HG02798 (cell line): ENCODE results near the gene ZBED1.
"Not testable (repeated sequence)": the region's sequence is repeated elsewhere in the genome, so short reads cannot be mapped to it uniquely, and the experiment has no call there.

ENCODE experiments used
- ATAC-seq: cut with Tn5 transposase; IDR thresholded peaks from one replicate; pipeline ENCODE4 v1.9.1; 2021; ENCODE audit warnings: mild to moderate bottlenecking; ENCODE audit not compliant: unreplicated experiment, poor library complexity

The ZBED1 gene

GRCh38 chrX:2460821-2461710 lies 39.7 kb downstream of the ZBED1 start:
- not testable (repeated sequence) for ATAC-seq

GRCh38 chrX:2460048-2460447 lies 40.7 kb downstream of the ZBED1 start:
- ATAC-seq = not testable (repeated sequence)

- ATAC-seq = no peak
Observed at GRCh38 chrX:2458309-2458708, 42.5 kb downstream of the ZBED1 start.

GRCh38 chrX:2457289-2458133 lies 43.3 kb downstream of the ZBED1 start:
- ATAC-seq = no peak

- ATAC-seq = not testable (repeated sequence)
Observed at GRCh38 chrX:2456091-2456490, 44.7 kb downstream of the ZBED1 start.

GRCh38 chrX:2454620-2455019 lies 46.2 kb downstream of the ZBED1 start:
- not testable (repeated sequence) for ATAC-seq

GRCh38 chrX:2452799-2453198 lies 48.0 kb downstream of the ZBED1 start:
- no peak for ATAC-seq

GRCh38 chrX:2452317-2452784 lies 48.4 kb downstream of the ZBED1 start:
- no peak for ATAC-seq

GRCh38 chrX:2451501-2452316 lies 49.1 kb downstream of the ZBED1 start:
- ATAC-seq = no peak

GRCh38 chrX:2450681-2451080 lies 50.1 kb downstream of the ZBED1 start:
- ATAC-seq = no peak

- ATAC-seq = no peak
Observed at GRCh38 chrX:2449135-2449886, 51.5 kb downstream of the ZBED1 start.

- ATAC-seq = no peak
Observed at GRCh38 chrX:2447484-2447883, 53.3 kb downstream of the ZBED1 start.

- ATAC-seq = no peak
Observed at GRCh38 chrX:2446815-2447214, 54.0 kb downstream of the ZBED1 start.

- ATAC-seq = no peak
Observed at GRCh38 chrX:2445662-2446623, 54.8 kb downstream of the ZBED1 start.

- ATAC-seq = no peak
Observed at GRCh38 chrX:2442694-2443093, 58.1 kb downstream of the ZBED1 start.

- no peak for ATAC-seq
Observed at GRCh38 chrX:2441466-2441865, 59.3 kb downstream of the ZBED1 start.

GRCh38 chrX:2439613-2440012 lies 61.2 kb downstream of the ZBED1 start:
- no peak for ATAC-seq
